Loucy (cell line): ENCODE data around the gene PTPRN2.

ENCODE experiments used
- CTCF ChIP-seq: fragments of 200-600 bp; sonication (generic); conservative IDR thresholded peaks from 2 replicates; pipeline ENCODE4 v1.5.1; 2014; ENCODE audit warnings: mild to moderate bottlenecking, antibody characterized with exemption, low read length
- EZH2phosphoT487 ChIP-seq: fragments of 200-600 bp; IDR thresholded peaks from 2 replicates; pipeline ENCODE4 v1.6.1; 2018; ENCODE audit warnings: antibody characterized with exemption, mild to moderate bottlenecking, moderate library complexity, borderline replicate concordance

- TF ChIP-seq CTCF: no peak
- no peak for TF ChIP-seq EZH2phosphoT487
Measured at GRCh38 chr7:157658851-157659412, 928.7 kb downstream of the PTPRN2 start.
